ENCODE data around the gene CALCOCO2. TPM values are rescaled to one million over a fixed set of nuclear protein-coding genes. Genes with fewer than 3 reads are reported as not detected.

The CALCOCO2 gene, protein sequence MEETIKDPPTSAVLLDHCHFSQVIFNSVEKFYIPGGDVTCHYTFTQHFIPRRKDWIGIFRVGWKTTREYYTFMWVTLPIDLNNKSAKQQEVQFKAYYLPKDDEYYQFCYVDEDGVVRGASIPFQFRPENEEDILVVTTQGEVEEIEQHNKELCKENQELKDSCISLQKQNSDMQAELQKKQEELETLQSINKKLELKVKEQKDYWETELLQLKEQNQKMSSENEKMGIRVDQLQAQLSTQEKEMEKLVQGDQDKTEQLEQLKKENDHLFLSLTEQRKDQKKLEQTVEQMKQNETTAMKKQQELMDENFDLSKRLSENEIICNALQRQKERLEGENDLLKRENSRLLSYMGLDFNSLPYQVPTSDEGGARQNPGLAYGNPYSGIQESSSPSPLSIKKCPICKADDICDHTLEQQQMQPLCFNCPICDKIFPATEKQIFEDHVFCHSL
- 85.3 and 92.6 TPM in 2 replicates for total RNA-seq
- long read RNA-seq, transcript CALCOCO2-201 (13 exons, 3,682 nt), result major isoform, 385 of 435 reads
- long read RNA-seq, partial matches to known transcripts, result 11 of 435 reads
- long read RNA-seq, other reads (novel, unspliced or antisense), result 35 of 435 reads

DNA sequence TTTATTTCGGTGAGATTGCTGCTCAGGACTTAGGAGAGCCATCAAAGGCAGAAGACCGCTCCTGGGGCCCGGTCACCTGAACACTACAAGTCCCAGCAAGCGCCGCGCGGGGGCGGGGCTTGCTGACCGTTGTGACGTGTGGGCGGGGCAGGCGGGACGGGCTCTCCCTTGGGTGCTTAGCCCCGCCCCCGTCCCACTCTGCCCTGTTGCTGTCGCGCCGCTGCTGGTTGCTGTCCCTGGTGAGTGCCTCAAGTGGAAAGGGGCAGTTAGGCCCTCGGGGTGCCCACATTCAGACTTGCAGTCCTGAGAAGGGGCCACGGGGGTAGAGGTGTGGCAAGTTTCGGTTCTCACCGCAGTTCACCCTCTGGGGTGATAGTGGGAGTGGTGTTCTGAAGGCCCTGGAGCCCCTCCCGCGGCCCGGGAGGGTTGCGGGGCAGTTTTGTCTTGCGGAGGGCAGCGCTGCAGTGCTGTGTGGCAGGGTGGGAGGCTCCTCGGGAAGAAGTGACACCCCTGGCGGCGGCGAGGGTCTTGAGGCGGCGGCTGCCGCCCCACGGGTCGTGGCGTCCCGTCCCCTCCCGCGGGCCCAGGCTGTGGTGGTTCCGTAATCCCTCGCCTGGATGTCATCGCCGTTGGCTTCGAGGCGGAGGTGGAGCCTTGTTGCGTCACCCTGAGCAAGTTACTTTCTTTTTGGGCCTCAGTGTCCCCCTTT is at the start of gene CALCOCO2:
CALCOCO2 (plus strand) TSS at position 196 of the 709 bp plus-strand sequence. CDS start 10,673 bp downstream, outside the sequence.
- peak; percentile 81 for DNase-seq (ENCODE audit: low spot score, unreplicated experiment)
- peak within 1 kb of the TSS; percentile 96 for H3K4me3 Mint-ChIP-seq (ENCODE audit: low read depth)
- H3K27me3 Mint-ChIP-seq, result no peaks in the 10 kb centered on the region
- TF ChIP-seq, protein P1, sequence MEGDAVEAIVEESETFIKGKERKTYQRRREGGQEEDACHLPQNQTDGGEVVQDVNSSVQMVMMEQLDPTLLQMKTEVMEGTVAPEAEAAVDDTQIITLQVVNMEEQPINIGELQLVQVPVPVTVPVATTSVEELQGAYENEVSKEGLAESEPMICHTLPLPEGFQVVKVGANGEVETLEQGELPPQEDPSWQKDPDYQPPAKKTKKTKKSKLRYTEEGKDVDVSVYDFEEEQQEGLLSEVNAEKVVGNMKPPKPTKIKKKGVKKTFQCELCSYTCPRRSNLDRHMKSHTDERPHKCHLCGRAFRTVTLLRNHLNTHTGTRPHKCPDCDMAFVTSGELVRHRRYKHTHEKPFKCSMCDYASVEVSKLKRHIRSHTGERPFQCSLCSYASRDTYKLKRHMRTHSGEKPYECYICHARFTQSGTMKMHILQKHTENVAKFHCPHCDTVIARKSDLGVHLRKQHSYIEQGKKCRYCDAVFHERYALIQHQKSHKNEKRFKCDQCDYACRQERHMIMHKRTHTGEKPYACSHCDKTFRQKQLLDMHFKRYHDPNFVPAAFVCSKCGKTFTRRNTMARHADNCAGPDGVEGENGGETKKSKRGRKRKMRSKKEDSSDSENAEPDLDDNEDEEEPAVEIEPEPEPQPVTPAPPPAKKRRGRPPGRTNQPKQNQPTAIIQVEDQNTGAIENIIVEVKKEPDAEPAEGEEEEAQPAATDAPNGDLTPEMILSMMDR (IDR thresholded peaks at IDR 0.05; ENCODE audit: unreplicated experiment), result no peak
- H3K27ac Mint-ChIP-seq, result peak within 1 kb of the TSS; percentile 98
- no peaks in the 10 kb centered on the region for H3K36me3 Mint-ChIP-seq (ENCODE audit: insufficient read depth)
- peaks cover 11% of the 10 kb centered on the region for H3K4me1 Mint-ChIP-seq (ENCODE audit: low read depth)
- no peaks in the 10 kb centered on the region for H3K9me3 Mint-ChIP-seq (ENCODE audit: low read depth)

DNA sequence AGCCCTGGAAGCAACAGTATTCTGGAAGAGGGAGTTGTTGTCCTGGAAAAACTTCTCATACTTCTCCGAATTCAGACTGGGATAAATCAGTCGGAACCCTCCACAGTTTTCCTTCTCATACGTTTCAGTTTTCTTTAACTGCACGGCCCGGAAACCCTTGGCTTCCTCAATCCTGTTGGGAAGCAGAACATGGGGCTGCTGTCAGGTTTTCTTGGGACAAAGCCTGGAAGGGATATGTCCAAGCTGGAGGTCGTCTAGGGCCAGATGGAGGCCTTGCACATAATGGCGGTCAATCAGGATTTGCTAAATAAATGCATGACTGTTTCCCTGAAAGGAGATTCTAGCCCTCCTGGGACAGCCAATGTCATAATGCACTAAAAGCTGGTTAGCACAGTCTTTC is 43.0 kb upstream of the CALCOCO2 start:
- no peak for DNase-seq (ENCODE audit: low spot score, unreplicated experiment)
- H3K4me1 Mint-ChIP-seq (ENCODE audit: low read depth), result no peaks in the 10 kb centered on the region
- peaks cover 64% of the 10 kb centered on the region for H3K27me3 Mint-ChIP-seq
- H3K9me3 Mint-ChIP-seq (ENCODE audit: low read depth), result no peaks in the 10 kb centered on the region
- TF ChIP-seq, protein P1 (IDR thresholded peaks at IDR 0.05; ENCODE audit: unreplicated experiment), result no peak
- H3K36me3 Mint-ChIP-seq (ENCODE audit: insufficient read depth), result peaks cover 2% of the 10 kb centered on the region
- H3K4me3 Mint-ChIP-seq (ENCODE audit: low read depth), result no peak overlapping the region
- H3K27ac Mint-ChIP-seq, result no peak overlapping the region

DNA sequence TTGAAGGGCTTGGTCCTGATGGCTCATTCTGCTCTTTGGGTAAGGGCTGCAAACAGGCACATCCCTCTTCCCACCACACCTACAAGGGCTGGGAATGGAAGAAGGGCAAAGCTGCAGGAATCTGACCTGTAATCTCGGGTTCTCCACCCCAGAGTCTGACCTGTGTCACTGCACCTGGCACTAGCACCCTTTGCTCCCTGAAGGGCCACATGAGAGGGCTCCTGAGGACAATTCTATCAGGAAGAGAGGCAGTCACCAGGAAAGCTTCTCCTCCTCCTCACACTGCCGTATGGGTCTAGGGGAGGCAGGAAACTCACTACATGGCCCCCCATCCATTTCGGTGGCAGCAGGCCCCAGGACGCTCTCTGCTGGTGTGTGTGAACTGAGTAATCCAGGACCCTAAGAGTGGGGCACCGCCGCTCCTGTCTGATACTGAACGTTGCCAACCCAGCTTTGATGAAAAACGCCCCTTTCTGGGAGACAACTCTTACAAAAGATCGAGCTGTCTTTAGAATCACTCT is 40.2 kb upstream of the CALCOCO2 start:
- no peak for DNase-seq (ENCODE audit: low spot score, unreplicated experiment)
- peaks cover 8% of the 10 kb centered on the region for H3K4me1 Mint-ChIP-seq (ENCODE audit: low read depth)
- no peak overlapping the region for H3K4me3 Mint-ChIP-seq (ENCODE audit: low read depth)
- H3K27ac Mint-ChIP-seq, result no peak overlapping the region
- H3K27me3 Mint-ChIP-seq, result peaks cover 61% of the 10 kb centered on the region
- TF ChIP-seq, protein P1 (IDR thresholded peaks at IDR 0.05; ENCODE audit: unreplicated experiment), result no peak
- no peaks in the 10 kb centered on the region for H3K36me3 Mint-ChIP-seq (ENCODE audit: insufficient read depth)
- no peaks in the 10 kb centered on the region for H3K9me3 Mint-ChIP-seq (ENCODE audit: low read depth)

DNA sequence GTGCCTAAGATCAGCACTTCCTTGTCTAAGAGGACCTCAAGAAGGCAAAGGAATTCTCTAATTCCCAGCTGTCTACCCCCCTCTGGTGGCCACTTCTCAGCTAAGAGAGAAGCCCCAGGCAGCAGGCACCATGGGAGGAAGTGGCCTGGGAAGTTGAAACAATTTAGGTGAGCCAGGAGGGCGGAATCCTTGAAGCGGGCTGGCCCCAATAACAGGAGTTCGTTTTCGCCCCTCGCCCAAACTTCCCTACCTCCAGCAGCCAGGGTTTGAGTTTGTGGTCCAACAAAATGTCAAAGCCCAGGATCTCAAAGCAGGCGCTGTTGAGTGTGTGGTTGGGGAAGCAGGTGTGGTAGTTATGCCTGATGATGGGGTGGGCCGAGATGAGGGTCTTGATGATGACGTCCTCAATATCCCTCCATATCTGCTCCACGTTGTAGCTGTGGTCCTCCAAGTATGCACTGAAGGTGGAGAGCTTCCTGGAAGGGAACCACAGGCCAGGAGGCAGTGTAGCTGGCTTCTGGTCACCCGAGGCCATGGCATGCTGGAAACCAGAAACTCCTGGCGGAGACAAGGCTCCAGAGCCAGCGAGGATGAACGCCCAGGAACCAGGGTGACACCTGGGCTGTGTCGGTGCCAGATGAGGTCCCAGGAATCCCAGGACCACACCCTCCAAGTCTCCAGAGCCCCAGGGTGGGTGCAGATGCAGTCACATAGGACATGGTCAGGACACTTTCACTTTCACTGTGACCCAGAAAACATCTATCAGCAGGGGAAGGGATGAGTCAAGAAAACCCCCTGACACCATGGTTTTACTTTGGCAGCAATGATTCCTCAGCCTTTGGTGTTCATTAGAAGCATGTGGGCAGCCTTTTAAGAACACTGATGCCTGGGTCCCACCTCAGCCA is 39.5 kb upstream of the CALCOCO2 start:
- TF ChIP-seq, protein P1 (IDR thresholded peaks at IDR 0.05; ENCODE audit: unreplicated experiment), result peak; percentile 82
- Mint-ChIP-seq H3K4me1 (ENCODE audit: low read depth) (peaks cover 13% of the 10 kb centered on the region), H3K9me3 (ENCODE audit: low read depth) (no peaks in the 10 kb centered on the region), H3K4me3 (ENCODE audit: low read depth) (no peak overlapping the region), H3K27ac (no peak overlapping the region), H3K27me3 (peaks cover 55% of the 10 kb centered on the region), H3K36me3 (ENCODE audit: insufficient read depth) (no peaks in the 10 kb centered on the region)
- DNase-seq (ENCODE audit: low spot score, unreplicated experiment), result peak; percentile 51

Measured in progenitor cell of endocrine pancreas (in vitro differentiated cells).